ENCODE measurements around the gene KCTD10. TPM values are rescaled to one million over a fixed set of nuclear protein-coding genes. Genes with fewer than 3 reads are reported as not detected.

Gene KCTD10
- total RNA-seq, 2 experiments from 2014 or later: 37.4 to 38.2 TPM

GRCh38 chr12:109464642-109465351 lies 12.3 kb downstream of the KCTD10 start:
- no peak for TF ChIP-seq CTCF (IDR thresholded peaks at IDR 0.05)
- POLR2A ChIA-PET: no interaction called here
- CTCF ChIA-PET: interaction anchor here (0.6 kb wide), 1 partner anchor 32 kb away, joined by 6 read pairs; no protein-coding TSS in a partner anchor
- no peaks in the 10 kb centered on the region for H3K27me3 Mint-ChIP-seq
- H3K27ac Mint-ChIP-seq: no peak overlapping the region
- no peak for DNase-seq
- H3K36me3 Mint-ChIP-seq (ENCODE audit: low read depth): peaks cover 11% of the 10 kb centered on the region
- ATAC-seq: no peak
- H3K4me1 Mint-ChIP-seq (ENCODE audit: low read depth): peaks cover 33% of the 10 kb centered on the region
- H3K4me3 Mint-ChIP-seq: no peak overlapping the region
- no peaks in the 10 kb centered on the region for H3K9me3 Mint-ChIP-seq
- intact Hi-C loops (cut with micrococcal nuclease): no loop called here

- Mint-ChIP-seq H3K27ac (no peak overlapping the region), H3K4me1 (ENCODE audit: low read depth) (peaks cover 33% of the 10 kb centered on the region), H3K9me3 (no peaks in the 10 kb centered on the region), H3K27me3 (no peaks in the 10 kb centered on the region), H3K36me3 (ENCODE audit: low read depth) (peaks cover 9% of the 10 kb centered on the region), H3K4me3 (no peak overlapping the region)
- no peak for TF ChIP-seq CTCF (IDR thresholded peaks at IDR 0.05)
- POLR2A ChIA-PET: interaction anchor here (1.3 kb wide), 1 partner anchor 13 kb away, joined by 5 read pairs; the partner anchor contains the start of genes KCTD10 and UBE3B
- intact Hi-C loops (cut with micrococcal nuclease): no loop called here
- DNase-seq (no peak), ATAC-seq (no peak)
- CTCF ChIA-PET: interaction anchor here (1.0 to 1.8 kb wide), 4 partner anchors 9 to 70 kb away, joined by 3 to 7 read pairs (median 4); no protein-coding TSS in a partner anchor
These were observed 13.3 kb downstream of the KCTD10 start for GRCh38 chr12:109463756-109464155.

- Mint-ChIP-seq H3K9me3 (no peaks in the 10 kb centered on the region), H3K4me3 (no peak overlapping the region), H3K4me1 (ENCODE audit: low read depth) (peaks cover 35% of the 10 kb centered on the region), H3K27me3 (no peaks in the 10 kb centered on the region), H3K36me3 (ENCODE audit: low read depth) (peaks cover 7% of the 10 kb centered on the region), H3K27ac (peak overlapping the region; percentile 17)
- ChIA-PET POLR2A (interaction anchor here (0.9 to 1.3 kb wide), 2 partner anchors 10 to 14 kb away, joined by 4 to 5 read pairs; partner anchors contain the start of genes KCTD10 and UBE3B), CTCF (interaction anchor here (1.0 to 1.8 kb wide), 5 partner anchors 10 to 312 kb away, joined by 3 to 7 read pairs (median 3); no protein-coding TSS in a partner anchor)
- DNase-seq: no peak
- no peak for TF ChIP-seq CTCF (IDR thresholded peaks at IDR 0.05)
- peak; percentile 49 for ATAC-seq
- intact Hi-C loops (cut with micrococcal nuclease): no loop called here
These were observed 14.0 kb downstream of the KCTD10 start for GRCh38 chr12:109462868-109463692.

- Mint-ChIP-seq H3K36me3 (ENCODE audit: low read depth) (peaks cover 12% of the 10 kb centered on the region), H3K27ac (no peak overlapping the region), H3K27me3 (no peaks in the 10 kb centered on the region), H3K9me3 (no peaks in the 10 kb centered on the region), H3K4me3 (no peak overlapping the region), H3K4me1 (ENCODE audit: low read depth) (peaks cover 37% of the 10 kb centered on the region)
- TF ChIP-seq CTCF (IDR thresholded peaks at IDR 0.05): no peak
- ChIA-PET CTCF (interaction anchor here (0.9 to 1.8 kb wide), 4 partner anchors 34 to 391 kb away, joined by 3 to 7 read pairs (median 4); no protein-coding TSS in a partner anchor), POLR2A (interaction anchor here (0.9 to 1.3 kb wide), 2 partner anchors 9 to 15 kb away, joined by 4 to 5 read pairs; partner anchors contain the start of genes KCTD10 and UBE3B)
- no peak for ATAC-seq
- DNase-seq: no peak
- intact Hi-C loops (cut with micrococcal nuclease): no loop called here
These were observed 15.0 kb downstream of the KCTD10 start for GRCh38 chr12:109461846-109462756.

All from activated CD8-positive, alpha-beta T cell treated with anti-CD3 and anti-CD28 coated beads for 36 hours (primary cell).